Measurements from ENCODE around the gene P2RX5.
"Not testable (repeated sequence)": the region's sequence is repeated elsewhere in the genome, so short reads cannot be mapped to it uniquely, and the experiment has no call there.

P2RX5 gene

DNA sequence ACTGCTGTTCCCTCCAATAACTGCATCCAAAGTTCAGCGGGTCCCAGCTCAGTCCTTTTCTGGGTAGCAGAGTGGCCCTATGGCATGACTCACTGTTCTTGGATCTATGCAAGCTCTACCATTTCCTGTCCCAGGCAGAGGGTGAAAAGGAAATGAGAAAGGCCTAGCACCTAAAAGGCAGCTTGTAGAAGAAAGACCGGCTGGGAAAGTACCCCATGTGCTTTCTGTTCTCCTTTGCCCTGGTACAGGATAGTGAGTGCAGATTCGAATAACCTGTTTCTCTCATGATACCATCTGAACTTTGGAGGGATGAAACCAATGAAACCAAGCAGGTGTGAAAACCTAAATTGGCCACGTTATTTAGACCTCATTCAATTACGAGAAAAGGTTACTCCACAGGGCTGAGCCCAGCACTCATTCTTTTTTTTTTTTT lies 15.0 kb upstream of the P2RX5 start:
- no peak for DNase-seq

DNA sequence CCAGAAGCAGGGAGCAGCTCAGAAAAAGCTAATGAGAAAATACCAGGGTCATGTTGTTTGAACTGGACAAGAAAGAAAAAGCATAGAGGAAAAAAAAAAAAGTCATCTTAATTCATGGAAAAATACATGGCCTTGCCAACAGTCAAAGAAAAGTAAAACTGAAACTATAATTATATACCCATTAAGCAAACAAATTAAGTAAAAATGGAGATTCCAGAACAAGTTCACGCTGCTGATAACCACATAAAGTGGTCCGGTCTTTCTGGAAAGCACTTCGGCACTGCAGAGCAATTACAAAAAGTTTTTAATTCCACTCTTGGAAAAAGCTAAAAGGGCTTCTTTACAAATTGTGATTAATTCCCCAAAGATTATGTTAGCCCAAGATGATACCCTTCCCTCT lies 12.4 kb upstream of the P2RX5 start:
- DNase-seq, result no peak

DNA sequence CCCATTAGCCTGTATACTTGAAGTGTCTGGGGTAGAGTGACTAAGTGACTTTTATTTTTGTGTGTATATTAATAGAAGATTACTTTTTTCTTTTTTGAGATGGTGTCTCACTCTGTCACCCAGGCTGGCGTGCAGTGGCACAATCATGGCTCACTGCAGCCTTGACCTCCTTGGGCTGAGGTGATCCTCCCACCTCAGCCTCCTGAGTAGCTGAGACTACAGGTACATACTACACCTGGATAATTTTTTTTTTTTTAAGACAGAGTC lies 9.7 kb upstream of the P2RX5 start:
- not testable (repeated sequence) for DNase-seq

DNA sequence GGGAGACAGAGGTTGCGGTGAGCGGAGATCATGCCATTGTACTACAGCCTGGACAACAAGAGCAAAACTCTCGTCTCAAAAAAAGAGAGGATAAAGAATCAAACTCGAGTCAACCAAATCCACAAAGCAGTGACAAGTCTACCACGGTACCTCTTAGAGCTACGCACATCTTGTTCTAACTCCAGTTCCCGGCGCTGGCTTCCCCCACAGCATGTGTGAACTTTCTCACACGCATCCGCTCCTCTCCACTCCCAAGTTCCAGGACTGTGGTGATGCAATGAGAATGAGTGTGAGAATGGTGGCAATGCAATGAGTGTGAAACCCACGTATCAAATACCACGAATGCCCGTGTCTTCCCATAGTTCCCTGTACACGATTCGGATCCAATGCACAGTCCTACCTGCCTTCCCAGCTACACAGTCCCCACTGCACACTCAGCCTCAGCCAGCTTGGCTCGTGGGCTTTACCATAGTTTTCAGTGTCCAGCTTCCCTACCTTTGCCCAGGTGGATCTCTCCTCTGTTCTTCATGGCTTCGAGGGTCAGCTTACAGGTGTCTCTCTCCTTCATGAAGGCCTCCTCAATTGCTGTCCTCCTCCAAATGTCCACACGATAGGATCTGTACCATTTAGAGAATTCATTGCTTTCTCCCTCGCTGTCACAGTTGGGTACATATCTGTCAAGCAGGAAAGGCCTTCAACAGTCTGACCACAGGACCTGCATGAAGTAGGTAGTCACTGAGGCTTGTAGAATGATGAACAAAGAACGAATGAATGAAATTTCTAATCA lies 9.2 kb upstream of the P2RX5 start:
- DNase-seq, result no peak

DNA sequence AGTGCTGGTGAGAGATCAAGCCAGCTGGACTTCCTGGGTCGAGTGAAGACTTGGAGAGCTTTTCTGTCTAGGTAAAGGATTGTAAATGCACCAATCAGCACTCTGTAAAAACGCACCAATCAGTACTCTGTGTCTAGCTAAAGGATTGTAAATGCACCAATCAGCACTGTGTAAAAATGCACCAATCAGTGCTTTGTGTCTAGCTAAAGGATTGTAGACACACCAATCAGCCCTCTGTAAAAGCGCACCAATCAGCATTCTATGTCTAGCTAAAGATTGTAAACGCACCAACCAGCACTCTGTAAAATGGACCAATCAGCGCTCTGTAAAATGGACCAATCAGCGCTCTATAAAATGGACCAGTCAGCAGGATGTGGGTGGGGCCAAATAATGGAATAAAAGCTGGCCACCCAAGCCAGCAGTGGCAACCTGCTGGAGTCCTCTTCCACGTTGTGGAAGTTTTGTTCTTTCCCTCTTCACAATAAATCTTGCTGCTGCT lies 6.1 kb upstream of the P2RX5 start:
- not testable (repeated sequence) for DNase-seq

DNA sequence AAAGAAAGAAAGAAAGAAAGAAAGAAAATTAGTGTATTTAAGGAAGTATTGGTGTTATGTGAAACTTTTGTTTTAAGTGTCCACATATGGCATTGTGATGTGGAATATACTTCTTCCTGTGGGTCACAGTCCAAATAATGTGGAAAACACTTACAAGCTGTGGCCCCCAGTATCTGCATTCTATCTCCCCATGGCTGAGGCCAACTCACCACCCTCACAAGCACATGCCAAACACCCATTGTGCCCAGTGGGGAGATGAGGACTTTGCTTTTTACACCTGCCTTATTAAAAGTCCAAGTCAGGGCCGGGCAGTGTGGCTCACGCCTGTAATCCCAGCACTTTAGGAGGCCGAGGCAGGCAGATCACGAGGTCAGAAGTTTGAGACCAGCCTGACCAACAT lies 4.0 kb upstream of the P2RX5 start:
- DNase-seq, result no peak

GRCh38 chr17:3698139-3698538 lies 2.2 kb upstream of the P2RX5 start:
- no peak for DNase-seq

GRCh38 chr17:3697103-3697476 lies 1.1 kb upstream of the P2RX5 start:
- DNase-seq, result no peak

GRCh38 chr17:3695129-3695722 lies 729 bp downstream of the P2RX5 start:
- DNase-seq, result no peak

GRCh38 chr17:3693829-3694231 lies 2.1 kb downstream of the P2RX5 start:
- no peak for DNase-seq

GRCh38 chr17:3693141-3693540 lies 2.8 kb downstream of the P2RX5 start:
- no peak for DNase-seq

GRCh38 chr17:3692346-3692745 lies 3.6 kb downstream of the P2RX5 start:
- DNase-seq, result no peak

GRCh38 chr17:3691617-3692067 lies 4.3 kb downstream of the P2RX5 start:
- DNase-seq, result no peak

GRCh38 chr17:3690094-3690715 lies 5.8 kb downstream of the P2RX5 start:
- DNase-seq, result no peak

DNA sequence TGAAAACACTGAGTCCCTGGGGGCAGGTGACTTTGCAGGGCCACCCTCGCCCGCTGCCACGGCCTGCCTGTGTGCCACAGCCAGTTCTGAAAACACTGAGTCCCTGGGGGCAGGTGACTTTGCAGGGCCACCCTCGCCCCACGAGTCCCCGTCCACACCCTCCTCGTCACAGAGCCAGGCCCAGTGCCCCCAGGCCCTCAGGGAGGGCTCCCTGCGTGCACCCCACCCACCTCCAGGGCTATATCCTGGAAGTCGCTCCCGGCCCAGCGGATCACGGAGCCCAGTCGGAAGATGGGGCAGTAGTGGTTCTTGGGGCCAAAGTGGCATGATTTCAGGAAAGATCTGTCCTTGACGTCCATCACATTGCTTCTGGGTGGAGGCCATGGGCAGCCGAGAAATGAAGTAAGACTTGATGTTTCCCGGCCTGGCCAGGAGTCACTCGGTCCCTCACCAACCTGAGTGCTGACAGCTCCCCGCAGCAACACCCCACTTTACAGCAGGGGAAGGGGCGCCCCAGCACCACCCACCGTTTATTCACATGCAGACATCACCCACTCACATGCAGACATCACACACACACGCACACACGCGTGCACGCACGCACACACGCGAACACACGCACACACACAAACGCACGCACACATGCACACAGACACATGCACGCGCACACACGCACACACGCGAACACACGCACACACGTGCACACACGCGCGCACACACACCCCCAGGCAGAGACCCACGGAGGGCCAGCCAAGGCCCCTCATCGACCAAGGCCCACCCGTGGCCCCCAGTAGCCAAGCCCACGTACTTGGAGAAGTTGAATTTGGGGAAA lies 6.5 kb downstream of the P2RX5 start:
- DNase-seq, result no peak

DNA sequence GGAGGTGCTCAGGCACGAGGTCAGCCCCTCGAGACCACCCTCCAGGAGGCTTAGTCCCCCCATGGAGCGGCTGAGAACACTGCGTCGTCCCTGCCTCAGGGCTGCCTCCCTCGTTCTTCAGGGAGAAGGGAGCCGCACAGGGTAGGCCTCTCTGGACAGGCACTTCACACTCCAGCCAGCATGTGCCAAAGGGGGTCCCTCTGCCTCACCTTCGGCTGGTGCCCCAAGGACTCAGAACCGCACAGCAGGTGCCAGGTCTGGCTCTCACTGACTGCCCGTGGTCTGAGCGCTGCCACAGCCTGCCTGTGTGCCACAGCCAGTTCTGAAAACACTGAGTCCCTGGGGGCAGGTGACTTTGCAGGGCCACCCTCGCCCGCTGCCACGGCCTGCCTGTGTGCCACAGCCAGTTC lies 7.1 kb downstream of the P2RX5 start:
- DNase-seq, result no peak

- DNase-seq, result no peak
These were observed 7.9 kb downstream of the P2RX5 start for GRCh38 chr17:3688027-3688553.

- DNase-seq, result no peak
These were observed 10.8 kb downstream of the P2RX5 start for GRCh38 chr17:3685174-3685573.

DNA sequence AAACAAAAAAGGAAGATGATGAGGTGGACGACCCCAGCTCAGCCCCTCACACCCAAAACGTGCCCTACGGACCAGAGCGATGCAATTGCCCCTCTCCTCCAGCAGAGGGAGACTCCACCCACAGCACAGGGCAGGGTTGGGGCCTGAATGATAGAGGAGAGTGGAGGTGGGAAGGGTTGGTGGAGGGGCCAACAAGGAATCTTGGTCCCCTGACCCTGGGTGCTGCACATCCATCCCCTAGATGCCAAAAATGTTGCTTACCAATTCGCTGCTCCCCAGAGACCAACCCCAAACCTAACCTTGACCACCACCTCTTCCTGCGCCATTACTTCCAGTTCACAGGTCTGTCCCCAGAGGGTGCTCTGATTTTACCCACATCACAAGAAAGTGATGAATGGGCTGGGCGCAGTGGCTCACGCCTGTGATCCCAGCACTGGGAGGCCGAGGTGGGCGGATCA lies 12.9 kb downstream of the P2RX5 start:
- DNase-seq, result peak; percentile 6

DNA sequence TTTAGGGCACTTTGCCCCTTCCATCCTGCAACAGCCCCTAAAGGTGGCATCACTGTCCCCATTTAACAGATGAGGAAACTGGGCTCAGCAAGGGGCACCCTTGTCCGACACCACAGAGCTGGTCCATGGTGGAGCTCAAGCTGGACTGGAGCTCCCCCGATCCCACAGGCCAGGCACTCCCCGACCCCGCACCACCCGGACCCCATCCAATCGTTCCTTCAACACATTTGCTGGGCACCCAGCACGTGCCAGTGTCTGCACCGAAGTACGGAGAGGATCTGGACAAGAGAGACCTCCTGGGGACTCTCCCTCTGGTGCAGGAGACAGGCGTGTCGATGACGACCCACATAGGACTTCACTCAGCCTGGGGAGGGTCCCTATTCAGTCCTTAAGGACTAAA lies 13.9 kb downstream of the P2RX5 start:
- no peak for DNase-seq

- DNase-seq, result no peak
These were observed 14.4 kb downstream of the P2RX5 start for GRCh38 chr17:3681565-3681964.

DNA sequence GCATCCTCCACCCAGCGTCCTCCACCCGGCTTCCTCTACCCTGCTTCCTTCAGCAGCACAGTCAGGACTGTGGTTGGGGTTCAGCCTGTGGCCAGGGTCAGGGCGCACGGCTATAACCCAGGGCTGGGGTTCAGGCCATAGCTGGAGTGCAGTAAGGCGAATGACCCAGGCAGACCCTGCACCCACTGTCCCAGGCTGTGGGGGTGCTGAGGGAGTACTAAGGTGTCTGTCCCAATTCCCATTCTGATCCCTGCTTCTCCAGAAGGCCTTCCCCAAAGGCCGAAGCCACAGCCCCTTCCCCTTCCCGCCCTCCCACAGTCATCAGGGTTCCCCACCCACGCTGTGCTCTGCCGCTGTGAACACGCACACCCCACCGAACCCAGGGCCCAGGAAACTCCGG lies 14.9 kb downstream of the P2RX5 start:
- DNase-seq, result no peak

DNA sequence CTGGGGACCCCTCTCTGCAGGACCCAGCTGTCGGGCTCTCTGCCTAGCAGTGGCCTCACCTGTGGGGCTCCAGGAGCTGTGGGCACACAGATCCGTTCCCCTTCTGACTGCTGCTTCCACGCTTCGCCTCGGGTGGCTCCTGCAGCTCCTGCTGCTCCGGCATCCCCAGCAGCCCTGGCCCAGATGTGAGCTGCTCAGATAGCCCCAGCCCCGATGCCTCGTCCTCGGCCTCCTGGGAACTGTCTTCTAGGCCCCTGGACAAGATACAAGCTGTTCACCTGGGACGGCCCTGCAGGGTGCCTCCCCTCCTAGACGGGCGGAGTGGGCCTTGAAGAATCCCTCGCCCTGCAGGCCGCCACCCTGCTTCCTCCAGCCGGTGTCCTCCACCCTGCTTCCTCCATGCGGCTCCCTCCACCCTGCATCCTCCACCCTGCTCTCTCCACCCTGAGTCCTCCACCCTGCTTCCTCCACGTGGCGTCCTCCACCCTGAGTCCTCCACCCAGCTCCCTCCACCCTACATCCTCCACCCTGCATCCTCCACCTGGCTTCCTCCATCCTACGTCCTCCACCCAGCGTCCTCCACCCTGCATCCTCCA lies 16.3 kb downstream of the P2RX5 start:
- no peak for DNase-seq

All from KG1 (cell line).